Osteocyte (in vitro differentiated cells): ENCODE measurements around the gene SHISA7. TPM values are rescaled to one million over a fixed set of nuclear protein-coding genes. Genes with fewer than 3 reads are reported as not detected.

Experiments used
- DNase-seq: peaks from one replicate; pipeline ENCODE4 v3.0.0; 2021; ENCODE audit warnings: mixed read lengths; ENCODE audit not compliant: unreplicated experiment; ENCODE audit errors: extremely low spot score
- H3K27ac Mint-ChIP-seq: one replicate; pipeline ENCODE4 v1.8.0; 2021; ENCODE audit warnings: mild to moderate bottlenecking, mixed read lengths; ENCODE audit not compliant: unreplicated experiment
- H3K27me3 Mint-ChIP-seq: one replicate; pipeline ENCODE4 v1.8.0; 2021; ENCODE audit warnings: mixed read lengths; ENCODE audit not compliant: unreplicated experiment
- H3K36me3 Mint-ChIP-seq: one replicate; pipeline ENCODE4 v1.8.0; 2021; ENCODE audit warnings: mixed read lengths; ENCODE audit not compliant: unreplicated experiment
- H3K4me1 Mint-ChIP-seq: one replicate; pipeline ENCODE4 v1.8.0; 2021; ENCODE audit warnings: mixed read lengths; ENCODE audit not compliant: unreplicated experiment
- H3K4me3 Mint-ChIP-seq: one replicate; pipeline ENCODE4 v1.8.0; 2021; ENCODE audit warnings: mild to moderate bottlenecking, moderate library complexity, mixed read lengths; ENCODE audit not compliant: unreplicated experiment
- H3K9me3 Mint-ChIP-seq: one replicate; pipeline ENCODE4 v1.8.0; 2021; ENCODE audit warnings: mixed read lengths; ENCODE audit not compliant: unreplicated experiment
- total RNA-seq: library from RNA; stranded (reverse); gene quantifications from 2 replicates; pipeline ENCODE4 v1.2.1, GENCODE V29; 2021
- TF ChIP-seq, protein P1 (sequence below): fragments of 200-600 bp; sonication (generic); IDR thresholded peaks from 2 replicates; pipeline ENCODE4 v1.5.0; 2021; ENCODE audit warnings: antibody characterized with exemption, mild to moderate bottlenecking, moderate library complexity

Gene SHISA7
- total RNA-seq, 1 donor from 2014 or later: not detected

GRCh38 chr19:55474269-55475265 lies 31.5 kb upstream of the SHISA7 start:
- Mint-ChIP-seq H3K27me3 (no peaks in the 10 kb centered on the region), H3K27ac (no peak overlapping the region), H3K9me3 (no peaks in the 10 kb centered on the region), H3K4me1 (peaks cover 44% of the 10 kb centered on the region), H3K36me3 (no peaks in the 10 kb centered on the region), H3K4me3 (peak overlapping the region; percentile 22)
- no peak for DNase-seq
- TF ChIP-seq, protein P1, sequence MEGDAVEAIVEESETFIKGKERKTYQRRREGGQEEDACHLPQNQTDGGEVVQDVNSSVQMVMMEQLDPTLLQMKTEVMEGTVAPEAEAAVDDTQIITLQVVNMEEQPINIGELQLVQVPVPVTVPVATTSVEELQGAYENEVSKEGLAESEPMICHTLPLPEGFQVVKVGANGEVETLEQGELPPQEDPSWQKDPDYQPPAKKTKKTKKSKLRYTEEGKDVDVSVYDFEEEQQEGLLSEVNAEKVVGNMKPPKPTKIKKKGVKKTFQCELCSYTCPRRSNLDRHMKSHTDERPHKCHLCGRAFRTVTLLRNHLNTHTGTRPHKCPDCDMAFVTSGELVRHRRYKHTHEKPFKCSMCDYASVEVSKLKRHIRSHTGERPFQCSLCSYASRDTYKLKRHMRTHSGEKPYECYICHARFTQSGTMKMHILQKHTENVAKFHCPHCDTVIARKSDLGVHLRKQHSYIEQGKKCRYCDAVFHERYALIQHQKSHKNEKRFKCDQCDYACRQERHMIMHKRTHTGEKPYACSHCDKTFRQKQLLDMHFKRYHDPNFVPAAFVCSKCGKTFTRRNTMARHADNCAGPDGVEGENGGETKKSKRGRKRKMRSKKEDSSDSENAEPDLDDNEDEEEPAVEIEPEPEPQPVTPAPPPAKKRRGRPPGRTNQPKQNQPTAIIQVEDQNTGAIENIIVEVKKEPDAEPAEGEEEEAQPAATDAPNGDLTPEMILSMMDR: no peak

GRCh38 chr19:55473225-55474012 lies 30.3 kb upstream of the SHISA7 start:
- no peaks in the 10 kb centered on the region for H3K27me3 Mint-ChIP-seq
- no peaks in the 10 kb centered on the region for H3K9me3 Mint-ChIP-seq
- no peak for DNase-seq
- H3K4me3 Mint-ChIP-seq: no peak overlapping the region
- no peaks in the 10 kb centered on the region for H3K36me3 Mint-ChIP-seq
- peak overlapping the region; percentile 31 for H3K27ac Mint-ChIP-seq
- peaks cover 35% of the 10 kb centered on the region for H3K4me1 Mint-ChIP-seq
- TF ChIP-seq, protein P1: no peak

- H3K27me3 Mint-ChIP-seq: no peaks in the 10 kb centered on the region
- no peak overlapping the region for H3K27ac Mint-ChIP-seq
- no peak for DNase-seq
- peaks cover 32% of the 10 kb centered on the region for H3K4me1 Mint-ChIP-seq
- no peak overlapping the region for H3K4me3 Mint-ChIP-seq
- TF ChIP-seq, protein P1: no peak
- H3K36me3 Mint-ChIP-seq: no peaks in the 10 kb centered on the region
- no peaks in the 10 kb centered on the region for H3K9me3 Mint-ChIP-seq
These were observed 29.4 kb upstream of the SHISA7 start for GRCh38 chr19:55472463-55472862.

GRCh38 chr19:55471266-55471665 lies 28.2 kb upstream of the SHISA7 start:
- Mint-ChIP-seq H3K27ac (no peak overlapping the region), H3K4me3 (no peak overlapping the region), H3K4me1 (peaks cover 30% of the 10 kb centered on the region), H3K27me3 (no peaks in the 10 kb centered on the region), H3K36me3 (no peaks in the 10 kb centered on the region), H3K9me3 (no peaks in the 10 kb centered on the region)
- TF ChIP-seq, protein P1: no peak
- DNase-seq: no peak

GRCh38 chr19:55468054-55468393 lies 24.9 kb upstream of the SHISA7 start:
- TF ChIP-seq, protein P1: peak; percentile 34
- no peaks in the 10 kb centered on the region for H3K9me3 Mint-ChIP-seq
- H3K36me3 Mint-ChIP-seq: no peaks in the 10 kb centered on the region
- no peak overlapping the region for H3K4me3 Mint-ChIP-seq
- DNase-seq: no peak
- peaks cover 6% of the 10 kb centered on the region for H3K4me1 Mint-ChIP-seq
- no peak overlapping the region for H3K27ac Mint-ChIP-seq
- H3K27me3 Mint-ChIP-seq: no peaks in the 10 kb centered on the region
